Measurements from ENCODE around the gene FEZ2. TPM values are rescaled to one million over a fixed set of nuclear protein-coding genes. Genes with fewer than 3 reads are reported as not detected.

FEZ2 gene
- total RNA-seq, 1 experiment from 2014 or later = 14.8 TPM

DNA sequence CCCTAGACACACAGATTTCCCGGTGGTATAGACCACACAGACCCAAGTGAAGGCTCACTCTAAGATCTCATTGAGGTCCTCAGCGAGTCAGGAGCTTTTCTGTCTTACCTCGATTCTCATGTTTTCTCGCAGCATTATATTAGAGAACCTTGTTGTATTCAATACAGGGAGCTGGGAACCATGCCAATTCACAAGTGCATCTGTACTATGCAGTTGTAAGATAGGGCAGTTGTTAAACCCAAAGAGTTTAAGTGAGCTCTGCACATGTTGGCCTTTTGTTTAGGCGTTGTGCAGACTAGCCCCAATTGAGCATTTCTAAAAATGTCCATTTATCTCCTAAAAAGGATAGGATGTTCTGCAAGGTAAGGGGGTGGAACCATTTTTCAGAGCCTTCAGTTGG lies 59.6 kb downstream of the FEZ2 start:
- no peak overlapping the region for H3K9ac ChIP-seq (ENCODE audit: low read length)
- no peaks in the 10 kb centered on the region for H4K20me1 ChIP-seq (ENCODE audit: insufficient read depth)
- BruUV-seq (replicated peaks) = no TSS peak
- no peaks in the 10 kb centered on the region for H3K9me3 ChIP-seq (ENCODE audit: control insufficient read depth in 1 of 2, insufficient read depth in 1 of 2, low read depth in 1 of 2, low read length in 2 of 2)
- ChIA-PET POLR2A (no interaction called here), RAD21 (ENCODE audit: low non-redundant PET in 1 of 2, low total read pairs in 2 of 2, uncharacterized antibody in 2 of 2, unreplicated experiment in 2 of 2) (no interaction called here), CTCF (no interaction called here)
- H3K79me2 ChIP-seq (ENCODE audit: insufficient read depth, low read length) = no peaks in the 10 kb centered on the region
- TF ChIP-seq EZH2phosphoT487 (IDR thresholded peaks at IDR 0.05; ENCODE audit: borderline replicate concordance) = no peak
- TF ChIP-seq MAX (IDR thresholded peaks at IDR 0.05) = no peak
- TF ChIP-seq, protein P1, sequence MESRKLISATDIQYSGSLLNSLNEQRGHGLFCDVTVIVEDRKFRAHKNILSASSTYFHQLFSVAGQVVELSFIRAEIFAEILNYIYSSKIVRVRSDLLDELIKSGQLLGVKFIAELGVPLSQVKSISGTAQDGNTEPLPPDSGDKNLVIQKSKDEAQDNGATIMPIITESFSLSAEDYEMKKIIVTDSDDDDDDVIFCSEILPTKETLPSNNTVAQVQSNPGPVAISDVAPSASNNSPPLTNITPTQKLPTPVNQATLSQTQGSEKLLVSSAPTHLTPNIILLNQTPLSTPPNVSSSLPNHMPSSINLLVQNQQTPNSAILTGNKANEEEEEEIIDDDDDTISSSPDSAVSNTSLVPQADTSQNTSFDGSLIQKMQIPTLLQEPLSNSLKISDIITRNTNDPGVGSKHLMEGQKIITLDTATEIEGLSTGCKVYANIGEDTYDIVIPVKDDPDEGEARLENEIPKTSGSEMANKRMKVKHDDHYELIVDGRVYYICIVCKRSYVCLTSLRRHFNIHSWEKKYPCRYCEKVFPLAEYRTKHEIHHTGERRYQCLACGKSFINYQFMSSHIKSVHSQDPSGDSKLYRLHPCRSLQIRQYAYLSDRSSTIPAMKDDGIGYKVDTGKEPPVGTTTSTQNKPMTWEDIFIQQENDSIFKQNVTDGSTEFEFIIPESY (IDR thresholded peaks at IDR 0.05; ENCODE audit: extremely low read depth, insufficient replicate concordance, low read length) = no peak
- TF ChIP-seq FOSL1 (IDR thresholded peaks at IDR 0.05; ENCODE audit: low read depth) = no peak
- no peak for TF ChIP-seq JUND (IDR thresholded peaks at IDR 0.05)
- TF ChIP-seq ATF3 (IDR thresholded peaks at IDR 0.05) = no peak
- no peak for TF ChIP-seq CBX3 (IDR thresholded peaks at IDR 0.05; ENCODE audit: low read depth)
- TF ChIP-seq CEBPB (IDR thresholded peaks at IDR 0.05; ENCODE audit: low read depth) = no peak
- TF ChIP-seq EZH2 (IDR thresholded peaks at IDR 0.05) = no peak
- TF ChIP-seq, protein P2, sequence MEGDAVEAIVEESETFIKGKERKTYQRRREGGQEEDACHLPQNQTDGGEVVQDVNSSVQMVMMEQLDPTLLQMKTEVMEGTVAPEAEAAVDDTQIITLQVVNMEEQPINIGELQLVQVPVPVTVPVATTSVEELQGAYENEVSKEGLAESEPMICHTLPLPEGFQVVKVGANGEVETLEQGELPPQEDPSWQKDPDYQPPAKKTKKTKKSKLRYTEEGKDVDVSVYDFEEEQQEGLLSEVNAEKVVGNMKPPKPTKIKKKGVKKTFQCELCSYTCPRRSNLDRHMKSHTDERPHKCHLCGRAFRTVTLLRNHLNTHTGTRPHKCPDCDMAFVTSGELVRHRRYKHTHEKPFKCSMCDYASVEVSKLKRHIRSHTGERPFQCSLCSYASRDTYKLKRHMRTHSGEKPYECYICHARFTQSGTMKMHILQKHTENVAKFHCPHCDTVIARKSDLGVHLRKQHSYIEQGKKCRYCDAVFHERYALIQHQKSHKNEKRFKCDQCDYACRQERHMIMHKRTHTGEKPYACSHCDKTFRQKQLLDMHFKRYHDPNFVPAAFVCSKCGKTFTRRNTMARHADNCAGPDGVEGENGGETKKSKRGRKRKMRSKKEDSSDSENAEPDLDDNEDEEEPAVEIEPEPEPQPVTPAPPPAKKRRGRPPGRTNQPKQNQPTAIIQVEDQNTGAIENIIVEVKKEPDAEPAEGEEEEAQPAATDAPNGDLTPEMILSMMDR (IDR thresholded peaks at IDR 0.05 in 2 of 3, conservative IDR thresholded peaks at IDR 0.05 in 1 of 3; ENCODE audit: borderline replicate concordance in 1 of 3, insufficient read depth in 1 of 3, low read depth in 2 of 3, low read length in 2 of 3) = no peak
- no peak for TF ChIP-seq TCF7L2 (IDR thresholded peaks at IDR 0.05; ENCODE audit: borderline replicate concordance, extremely low read depth, insufficient read depth, insufficient read length)
- TF ChIP-seq SIN3A (IDR thresholded peaks at IDR 0.05; ENCODE audit: low read depth) = no peak
- intact Hi-C loops (cut with micrococcal nuclease) = no loop called here
- H3K27ac ChIP-seq (ENCODE audit: low read depth, low read length) = no peak overlapping the region
- no peak for ATAC-seq
- H3K4me2 ChIP-seq (ENCODE audit: low read length) = no peak overlapping the region
- no peaks in the 10 kb centered on the region for H3K27me3 ChIP-seq (ENCODE audit: insufficient read depth, low read length)
- H2AFZ ChIP-seq (ENCODE audit: low read depth, low read length, poor library complexity, severe bottlenecking) = no peak overlapping the region
- no peak for DNase-seq (ENCODE audit: low read depth, low spot score)
- H3K36me3 ChIP-seq (ENCODE audit: control insufficient read depth in 1 of 2, insufficient read depth in 2 of 2, low read length in 2 of 2) = peaks cover 0 to 5% of the 10 kb centered on the region in 2 experiments; a peak in 1 of 4 replicates
- H3K4me1 ChIP-seq (ENCODE audit: control insufficient read depth in 1 of 2, insufficient read depth in 2 of 2, low read length in 2 of 2) = 0 out of 4 replicates have a peak, but pooled peaks cover 0 to 6% of the 10 kb centered on the region in 2 experiments
- no peaks in the 10 kb centered on the region for H3K9me2 ChIP-seq (ENCODE audit: insufficient read depth)
- H3K4me3 ChIP-seq (replicated peaks in 1 of 2; ENCODE audit: low read depth in 1 of 2, low read length in 2 of 2) = no peak overlapping the region
